Measurements from ENCODE around the gene ELMO3. TPM values are rescaled to one million over a fixed set of nuclear protein-coding genes. Genes with fewer than 3 reads are reported as not detected.

Gene ELMO3
- total RNA-seq, 1 donor from 2014 or later = 9.6 TPM

GRCh38 chr16:67243481-67243880 is 44.5 kb downstream of the ELMO3 start:
- Mint-ChIP-seq H3K4me1 (ENCODE audit: unreplicated experiment) (peaks cover 18% of the 10 kb centered on the region), H3K9me3 (no peaks in the 10 kb centered on the region), H3K4me3 (no peak overlapping the region)

GRCh38 chr16:67244387-67245185 is 45.7 kb downstream of the ELMO3 start:
- peak overlapping the region; percentile 89 for H3K27ac Mint-ChIP-seq
- H3K27me3 Mint-ChIP-seq = peaks cover 16% of the 10 kb centered on the region
- H3K36me3 Mint-ChIP-seq = no peaks in the 10 kb centered on the region
- no peak for TF ChIP-seq CTCF (conservative IDR thresholded peaks at IDR 0.05)
- no peaks in the 10 kb centered on the region for H3K9me3 Mint-ChIP-seq
- H3K4me3 Mint-ChIP-seq = peak overlapping the region; percentile 84
- peaks cover 22% of the 10 kb centered on the region for H3K4me1 Mint-ChIP-seq (ENCODE audit: unreplicated experiment)
- no peak for DNase-seq (ENCODE audit: extremely low spot score, unreplicated experiment)

More at GRCh38 chr16:67243481-67243880, 44.5 kb downstream of the ELMO3 start:
- H3K36me3 Mint-ChIP-seq = no peaks in the 10 kb centered on the region
- no peak overlapping the region for H3K27ac Mint-ChIP-seq
- DNase-seq (ENCODE audit: extremely low spot score, unreplicated experiment) = no peak
- H3K27me3 Mint-ChIP-seq = peaks cover 10% of the 10 kb centered on the region
- TF ChIP-seq CTCF (conservative IDR thresholded peaks at IDR 0.05) = no peak

DNA sequence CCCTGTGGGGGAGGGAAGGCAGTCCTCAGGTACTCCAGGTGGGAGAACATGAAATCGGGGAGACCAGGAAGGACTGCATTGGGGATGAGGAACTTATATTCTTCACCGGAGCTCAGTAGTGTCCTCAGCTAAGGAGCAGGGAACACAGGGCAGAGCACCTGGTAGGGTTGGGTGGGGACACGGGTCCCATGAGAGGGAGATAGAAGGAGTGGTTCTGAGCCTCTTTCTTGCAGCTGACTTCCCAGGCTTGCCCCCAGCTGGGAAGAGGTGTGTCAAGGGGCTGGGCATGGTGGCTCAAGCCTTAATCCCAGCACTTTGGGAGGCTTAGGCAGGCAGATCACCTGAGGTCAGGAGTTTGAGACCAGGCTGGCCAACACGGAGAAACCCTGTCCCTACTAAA is 46.3 kb downstream of the ELMO3 start:
- DNase-seq (ENCODE audit: extremely low spot score, unreplicated experiment) = no peak
- H3K27me3 Mint-ChIP-seq = peaks cover 22% of the 10 kb centered on the region
- H3K27ac Mint-ChIP-seq = peak overlapping the region; percentile 89
- no peaks in the 10 kb centered on the region for H3K9me3 Mint-ChIP-seq
- no peak for TF ChIP-seq CTCF (conservative IDR thresholded peaks at IDR 0.05)
- H3K4me1 Mint-ChIP-seq (ENCODE audit: unreplicated experiment) = peaks cover 28% of the 10 kb centered on the region
- H3K4me3 Mint-ChIP-seq = peak overlapping the region; percentile 84
- no peaks in the 10 kb centered on the region for H3K36me3 Mint-ChIP-seq

GRCh38 chr16:67245674-67246080 is 46.7 kb downstream of the ELMO3 start:
- Mint-ChIP-seq H3K9me3 (no peaks in the 10 kb centered on the region), H3K27ac (peak overlapping the region; percentile 89), H3K36me3 (no peaks in the 10 kb centered on the region), H3K4me3 (peak overlapping the region; percentile 84), H3K4me1 (ENCODE audit: unreplicated experiment) (peaks cover 31% of the 10 kb centered on the region), H3K27me3 (peaks cover 27% of the 10 kb centered on the region)
- TF ChIP-seq CTCF (conservative IDR thresholded peaks at IDR 0.05) = no peak
- DNase-seq (ENCODE audit: extremely low spot score, unreplicated experiment) = no peak

DNA sequence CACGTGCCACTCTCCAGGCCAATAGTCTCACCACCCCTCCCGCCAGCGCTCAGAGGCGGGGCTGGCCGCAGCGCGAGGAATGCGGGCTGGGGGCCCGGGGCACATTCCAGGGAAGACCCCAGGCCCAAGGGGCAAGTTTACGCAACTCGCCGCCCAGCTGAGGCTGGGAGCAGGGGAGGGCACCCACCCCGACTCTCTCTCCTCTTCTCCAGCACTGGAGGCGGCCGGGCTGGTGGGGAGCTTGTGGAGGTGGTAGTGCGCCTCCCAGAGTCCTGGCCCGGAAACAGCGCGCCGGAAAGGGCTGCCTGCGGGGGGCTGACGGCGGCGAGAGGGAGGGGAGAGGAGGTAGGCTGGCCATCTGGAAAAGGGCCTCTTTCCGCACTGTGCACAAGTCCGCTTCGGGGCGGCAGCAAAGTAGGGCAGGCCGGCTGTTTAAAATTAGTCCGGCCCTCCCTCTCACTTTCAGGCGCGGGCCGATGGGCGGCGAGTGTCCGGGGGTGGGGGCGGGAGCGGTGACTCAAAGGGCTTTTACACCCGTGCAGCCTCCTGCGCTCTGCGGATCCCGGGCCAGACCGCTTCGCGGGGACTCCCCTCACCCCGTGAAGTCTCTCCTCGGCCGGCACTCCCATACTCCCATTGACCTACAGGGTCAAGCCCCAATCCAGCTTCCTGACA is 47.3 kb downstream of the ELMO3 start:
- Mint-ChIP-seq H3K4me1 (ENCODE audit: unreplicated experiment) (peaks cover 31% of the 10 kb centered on the region), H3K9me3 (no peaks in the 10 kb centered on the region), H3K27me3 (peaks cover 32% of the 10 kb centered on the region), H3K36me3 (no peaks in the 10 kb centered on the region), H3K27ac (peak overlapping the region; percentile 89), H3K4me3 (peak overlapping the region; percentile 84)
- TF ChIP-seq CTCF (conservative IDR thresholded peaks at IDR 0.05) = peak; percentile 55
- DNase-seq (ENCODE audit: extremely low spot score, unreplicated experiment) = peak; percentile 89
